PC-3 (cell line): ENCODE data around the gene SOX6. TPM values are rescaled to one million over a fixed set of nuclear protein-coding genes. Genes with fewer than 3 reads are reported as not detected.
"Not testable (repeated sequence)": the region's sequence is repeated elsewhere in the genome, so short reads cannot be mapped to it uniquely, and the experiment has no call there.

Experiments used
- ATAC-seq: fragments of 200-7000 bp; cut with Tn5 transposase; 2 replicates; pipeline ENCODE4 v1.9.1; 2020; ENCODE audit warnings: mild to moderate bottlenecking, moderate library complexity
- BruUV-seq: library from RNA; stranded (reverse); fragments of 400-500 nt; replicated peaks from 2 replicates; lab custom pipeline; 2021; lab: Mats Ljungman, UMichigan
- CTCF ChIA-PET: fragments of 300-600 bp; sonication (Branson Sonifier 250); formaldehyde crosslinking; loops from one replicate; lab custom pipeline; 2022; ENCODE audit warnings: antibody characterized with exemption; lab: Charles Lee
- POLR2A ChIA-PET: fragments of 300-600 bp; sonication (Branson Sonifier 250); formaldehyde crosslinking; loops from one replicate; lab custom pipeline; 2022; ENCODE audit warnings: antibody characterized with exemption; ENCODE audit not compliant: unreplicated experiment; lab: Charles Lee
- DNase-seq: peaks from one replicate; pipeline ENCODE4 v3.0.0-alpha.2; 2015
- H2AFZ ChIP-seq: fragments of 300-600 bp; sonication (generic); 2 replicates; pipeline ENCODE4 v1.6.0; 2016; ENCODE audit warnings: antibody characterized with exemption, low read length
- H3F3A ChIP-seq: fragments of 300-600 bp; sonication (generic); one replicate; pipeline ENCODE4 v1.6.0; 2017; ENCODE audit warnings: antibody characterized with exemption, low read length, control low read depth, mild to moderate bottlenecking; ENCODE audit not compliant: unreplicated experiment
- H3K27ac ChIP-seq: fragments of 300-600 bp; sonication (generic); 2 replicates; pipeline ENCODE4 v1.5.1; 2016; ENCODE audit warnings: mild to moderate bottlenecking, low read length
- H3K27me3 ChIP-seq: fragments of 300-600 bp; sonication (generic); 2 replicates; pipeline ENCODE4 v1.6.1; 2016; ENCODE audit warnings: low read length, mixed read lengths
- H3K36me3 ChIP-seq: fragments of 300-600 bp; sonication (generic); 2 replicates; pipeline ENCODE4 v1.6.1; 2016; ENCODE audit warnings: low read depth, mixed run types, low read length, mixed read lengths
- H3K4me1 ChIP-seq: fragments of 300-600 bp; sonication (generic); 2 replicates; pipeline ENCODE4 v1.5.1; 2016; ENCODE audit warnings: low read length; ENCODE audit not compliant: insufficient read depth
- H3K4me2 ChIP-seq: fragments of 300-600 bp; sonication (generic); 2 replicates; pipeline ENCODE4 v1.6.0; 2016; ENCODE audit warnings: low read length
- H3K4me3 ChIP-seq: fragments of 300-600 bp; sonication (generic); 2 replicates; pipeline ENCODE4 v1.5.1; 2016; ENCODE audit warnings: mild to moderate bottlenecking, low read length, mixed read lengths
- H3K79me2 ChIP-seq: fragments of 300-600 bp; sonication (generic); 2 replicates; pipeline ENCODE4 v1.6.1; 2017; ENCODE audit warnings: low read length, mixed read lengths
- H3K9ac ChIP-seq: fragments of 300-600 bp; sonication (generic); 2 replicates; pipeline ENCODE4 v1.6.0; 2016; ENCODE audit warnings: mild to moderate bottlenecking, low read length
- H3K9me2 ChIP-seq: fragments of 300-600 bp; sonication (generic); replicated peaks from 2 replicates; pipeline ENCODE4 v1.6.1; 2016; ENCODE audit warnings: mixed run types, low read length, mixed read lengths
- H3K9me3 ChIP-seq: fragments of 300-600 bp; sonication (generic); 2 replicates; pipeline ENCODE4 v1.6.1; 2016; ENCODE audit warnings: low read length, mixed read lengths
- H4K20me1 ChIP-seq: fragments of 300-600 bp; sonication (generic); 2 replicates; pipeline ENCODE4 v1.6.1; 2016; ENCODE audit warnings: low read length, mixed read lengths
- CTCF ChIP-seq: fragments of 300-600 bp; sonication (generic); conservative IDR thresholded peaks from 2 replicates; pipeline ENCODE4 v1.5.1; 2017; ENCODE audit warnings: antibody characterized with exemption, low read depth, mild to moderate bottlenecking, low read length
- EZH2 ChIP-seq: fragments of 300-600 bp; sonication (generic); IDR thresholded peaks from one replicate; pipeline ENCODE4 v1.6.1; 2017; ENCODE audit warnings: antibody characterized with exemption, mild to moderate bottlenecking, low read length; ENCODE audit not compliant: unreplicated experiment
- EZH2phosphoT487 ChIP-seq: fragments of 300-600 bp; sonication (generic); IDR thresholded peaks from 2 replicates; pipeline ENCODE4 v1.6.1; 2018; ENCODE audit warnings: mild to moderate bottlenecking, antibody characterized with exemption, low read length, borderline replicate concordance
- intact Hi-C: fragments of 100-400 bp; cut with micrococcal nuclease; formaldehyde crosslinking; loops from 2 replicates; pipeline ENCODE4 v1.9.0; 2023
- total RNA-seq: library from RNA; depleted of rRNA; stranded (reverse); fragments of >200 nt; gene quantifications from 2 replicates; pipeline ENCODE4 v1.2.3, GENCODE V29; 2014

SOX6 gene
- total RNA-seq, 1 experiment from 2014 or later: not detected

GRCh38 chr11:16030664-16031063 is 325.7 kb downstream of the SOX6 start:
- Histone ChIP-seq H3K4me2 (no peak overlapping the region), H3K27ac (no peak overlapping the region), H3K9ac (no peak overlapping the region), H3K27me3 (peaks cover 4% of the 10 kb centered on the region; the same call in 1 of the 2 replicates), H3K4me3 (no peak overlapping the region), H3K9me2 (no peaks in the 10 kb centered on the region), H3K9me3 (no peaks in the 10 kb centered on the region), H3K4me1 (no peaks in the 10 kb centered on the region), H3F3A (no peaks in the 10 kb centered on the region), H3K36me3 (no peaks in the 10 kb centered on the region), H3K79me2 (no peaks in the 10 kb centered on the region), H2AFZ (no peak overlapping the region), H4K20me1 (no peaks in the 10 kb centered on the region)
- DNase-seq (no peak), ATAC-seq (no peak)
- ChIA-PET POLR2A (no interaction called here), CTCF (no interaction called here)
- intact Hi-C loops: no loop called here
- BruUV-seq: no TSS peak
- TF ChIP-seq EZH2 (no peak), CTCF (no peak), EZH2phosphoT487 (no peak)

GRCh38 chr11:16029151-16029550 is 327.2 kb downstream of the SOX6 start:
- H3K4me3 ChIP-seq, H3K9ac ChIP-seq, H3K27ac ChIP-seq, H3F3A ChIP-seq, H3K27me3 ChIP-seq, H3K9me2 ChIP-seq, H3K9me3 ChIP-seq, H2AFZ ChIP-seq, DNase-seq, H3K36me3 ChIP-seq, H4K20me1 ChIP-seq, H3K4me2 ChIP-seq, POLR2A ChIA-PET, H3K79me2 ChIP-seq, BruUV-seq, CTCF ChIA-PET, H3K4me1 ChIP-seq, intact Hi-C loops, ATAC-seq: not testable (repeated sequence)

- no peak for ATAC-seq
- H2AFZ ChIP-seq: no peak overlapping the region
- no peaks in the 10 kb centered on the region for H3F3A ChIP-seq
- H3K9me3 ChIP-seq: no peaks in the 10 kb centered on the region
- H3K9ac ChIP-seq: no peak overlapping the region
- H3K4me3 ChIP-seq: no peak overlapping the region
- TF ChIP-seq EZH2phosphoT487 (no peak), EZH2 (no peak), CTCF (no peak)
- H4K20me1 ChIP-seq: no peaks in the 10 kb centered on the region
- peaks cover 4% of the 10 kb centered on the region; the same call in 1 of the 2 replicates for H3K27me3 ChIP-seq
- ChIA-PET POLR2A (no interaction called here), CTCF (no interaction called here)
- H3K4me2 ChIP-seq: no peak overlapping the region
- no peak overlapping the region for H3K27ac ChIP-seq
- BruUV-seq: no TSS peak
- no peaks in the 10 kb centered on the region for H3K79me2 ChIP-seq
- DNase-seq: no peak
- no peaks in the 10 kb centered on the region for H3K9me2 ChIP-seq
- H3K4me1 ChIP-seq: no peaks in the 10 kb centered on the region
- H3K36me3 ChIP-seq: no peaks in the 10 kb centered on the region
- intact Hi-C loops: no loop called here
Observed at GRCh38 chr11:16028419-16028818, 327.9 kb downstream of the SOX6 start.
